AG10803 (cell line): ENCODE measurements around the gene RASGRP4.

Source experiments
- DNase-seq: peaks from one replicate; pipeline ENCODE4 v3.0.0; 2010; ENCODE audit warnings: low read depth
- H3K4me3 ChIP-seq: 2 replicates; pipeline ENCODE4 v1.5.1; 2011; ENCODE audit warnings: mild to moderate bottlenecking, low read length, control low read depth
- CTCF ChIP-seq: conservative IDR thresholded peaks from 2 replicates; pipeline ENCODE4 v1.5.1; 2011; ENCODE audit warnings: mild to moderate bottlenecking, low read length, control low read depth, inconsistent platforms

RASGRP4 gene

GRCh38 chr19:38424272-38424671 lies 1.7 kb downstream of the RASGRP4 start:
- no peak for TF ChIP-seq CTCF
- no peak overlapping the region for H3K4me3 ChIP-seq
- no peak for DNase-seq

- DNase-seq = no peak
- H3K4me3 ChIP-seq = no peak overlapping the region
- no peak for TF ChIP-seq CTCF
Measured at GRCh38 chr19:38422438-38422837, 3.6 kb downstream of the RASGRP4 start.

GRCh38 chr19:38421856-38422255 lies 4.2 kb downstream of the RASGRP4 start:
- DNase-seq = no peak
- no peak overlapping the region for H3K4me3 ChIP-seq
- no peak for TF ChIP-seq CTCF

GRCh38 chr19:38420935-38421334 lies 5.1 kb downstream of the RASGRP4 start:
- no peak for DNase-seq
- no peak for TF ChIP-seq CTCF
- H3K4me3 ChIP-seq = no peak overlapping the region

- H3K4me3 ChIP-seq = peak overlapping the region; percentile 7
- DNase-seq = no peak
- no peak for TF ChIP-seq CTCF
Measured at GRCh38 chr19:38417544-38418506, 8.2 kb downstream of the RASGRP4 start.

- TF ChIP-seq CTCF = no peak
- H3K4me3 ChIP-seq = no peak overlapping the region
- no peak for DNase-seq
Measured at GRCh38 chr19:38417146-38417543, 8.9 kb downstream of the RASGRP4 start.

GRCh38 chr19:38413416-38413815 lies 12.6 kb downstream of the RASGRP4 start:
- DNase-seq = no peak
- TF ChIP-seq CTCF = no peak
- H3K4me3 ChIP-seq = no peak overlapping the region
